ENCODE results near the gene ATXN7L3B.
A peak's percentile ranks its signal among the peaks of the same experiment; 100 is the strongest.
"Not testable (repeated sequence)": the region's sequence is repeated elsewhere in the genome, so short reads cannot be mapped to it uniquely, and the experiment has no call there.

The ATXN7L3B gene, protein sequence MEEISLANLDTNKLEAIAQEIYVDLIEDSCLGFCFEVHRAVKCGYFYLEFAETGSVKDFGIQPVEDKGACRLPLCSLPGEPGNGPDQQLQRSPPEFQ

GRCh38 chr12:74537707-74538385 lies at the start of gene ATXN7L3B:
Gene ATXN7L3B (plus strand): TSS chr12:74537835. CDS start chr12:74538113, 278 bp downstream.
- peak; percentile 96 for DNase-seq (ENCODE audit: low read depth)
- TF ChIP-seq, protein P1, sequence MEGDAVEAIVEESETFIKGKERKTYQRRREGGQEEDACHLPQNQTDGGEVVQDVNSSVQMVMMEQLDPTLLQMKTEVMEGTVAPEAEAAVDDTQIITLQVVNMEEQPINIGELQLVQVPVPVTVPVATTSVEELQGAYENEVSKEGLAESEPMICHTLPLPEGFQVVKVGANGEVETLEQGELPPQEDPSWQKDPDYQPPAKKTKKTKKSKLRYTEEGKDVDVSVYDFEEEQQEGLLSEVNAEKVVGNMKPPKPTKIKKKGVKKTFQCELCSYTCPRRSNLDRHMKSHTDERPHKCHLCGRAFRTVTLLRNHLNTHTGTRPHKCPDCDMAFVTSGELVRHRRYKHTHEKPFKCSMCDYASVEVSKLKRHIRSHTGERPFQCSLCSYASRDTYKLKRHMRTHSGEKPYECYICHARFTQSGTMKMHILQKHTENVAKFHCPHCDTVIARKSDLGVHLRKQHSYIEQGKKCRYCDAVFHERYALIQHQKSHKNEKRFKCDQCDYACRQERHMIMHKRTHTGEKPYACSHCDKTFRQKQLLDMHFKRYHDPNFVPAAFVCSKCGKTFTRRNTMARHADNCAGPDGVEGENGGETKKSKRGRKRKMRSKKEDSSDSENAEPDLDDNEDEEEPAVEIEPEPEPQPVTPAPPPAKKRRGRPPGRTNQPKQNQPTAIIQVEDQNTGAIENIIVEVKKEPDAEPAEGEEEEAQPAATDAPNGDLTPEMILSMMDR (IDR thresholded peaks at IDR 0.05; ENCODE audit: low read length, missing control alignments) = no peak
- H3K4me3 ChIP-seq (replicated peaks; ENCODE audit: low read depth, low read length) = peak within 1 kb of the TSS; percentile 92

DNA sequence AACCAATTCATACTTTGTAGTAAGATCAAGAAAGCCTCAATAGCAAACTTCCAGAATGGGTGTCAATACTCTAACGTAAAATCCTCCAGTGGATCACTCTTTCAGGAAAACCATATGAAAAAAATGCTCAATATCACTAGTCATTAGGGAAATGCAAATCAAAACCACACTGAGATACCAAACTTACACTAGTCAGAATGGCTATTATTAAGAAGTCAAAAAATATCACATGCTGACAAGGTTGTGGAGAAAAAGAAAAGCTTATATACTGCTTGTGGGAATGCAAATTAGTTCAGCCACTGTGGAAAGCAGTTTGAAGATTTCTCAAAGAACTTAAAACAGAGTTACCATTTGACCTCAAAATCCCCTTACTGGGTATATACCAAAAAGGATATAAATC lies 49.5 kb upstream of the ATXN7L3B start:
- DNase-seq (ENCODE audit: low read depth) = no peak
- TF ChIP-seq, protein P1 (IDR thresholded peaks at IDR 0.05; ENCODE audit: low read length, missing control alignments) = no peak
- H3K4me3 ChIP-seq (replicated peaks; ENCODE audit: low read depth, low read length) = no peak overlapping the region

DNA sequence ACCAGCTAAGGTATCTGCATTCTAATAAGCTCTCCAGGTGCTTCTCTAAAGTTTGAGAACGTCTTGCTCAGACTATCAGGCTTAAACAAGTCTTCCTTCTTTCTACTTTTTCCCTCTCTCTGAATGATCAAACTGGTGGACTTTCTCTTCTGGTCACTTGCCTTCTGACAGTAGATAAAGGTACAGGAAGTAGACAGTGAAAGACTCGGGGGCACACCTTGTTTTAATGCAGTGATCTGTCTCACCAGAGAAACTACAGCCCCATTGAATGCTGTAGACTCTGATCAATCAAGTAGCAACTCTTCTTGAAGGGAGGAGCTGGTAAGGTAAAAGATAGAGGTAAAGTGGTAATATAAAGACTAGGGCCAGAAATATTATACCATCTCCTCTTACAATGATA lies 48.1 kb upstream of the ATXN7L3B start:
- H3K4me3 ChIP-seq (replicated peaks; ENCODE audit: low read depth, low read length) = no peak overlapping the region
- DNase-seq (ENCODE audit: low read depth) = no peak
- TF ChIP-seq, protein P1 (IDR thresholded peaks at IDR 0.05; ENCODE audit: low read length, missing control alignments) = no peak

DNA sequence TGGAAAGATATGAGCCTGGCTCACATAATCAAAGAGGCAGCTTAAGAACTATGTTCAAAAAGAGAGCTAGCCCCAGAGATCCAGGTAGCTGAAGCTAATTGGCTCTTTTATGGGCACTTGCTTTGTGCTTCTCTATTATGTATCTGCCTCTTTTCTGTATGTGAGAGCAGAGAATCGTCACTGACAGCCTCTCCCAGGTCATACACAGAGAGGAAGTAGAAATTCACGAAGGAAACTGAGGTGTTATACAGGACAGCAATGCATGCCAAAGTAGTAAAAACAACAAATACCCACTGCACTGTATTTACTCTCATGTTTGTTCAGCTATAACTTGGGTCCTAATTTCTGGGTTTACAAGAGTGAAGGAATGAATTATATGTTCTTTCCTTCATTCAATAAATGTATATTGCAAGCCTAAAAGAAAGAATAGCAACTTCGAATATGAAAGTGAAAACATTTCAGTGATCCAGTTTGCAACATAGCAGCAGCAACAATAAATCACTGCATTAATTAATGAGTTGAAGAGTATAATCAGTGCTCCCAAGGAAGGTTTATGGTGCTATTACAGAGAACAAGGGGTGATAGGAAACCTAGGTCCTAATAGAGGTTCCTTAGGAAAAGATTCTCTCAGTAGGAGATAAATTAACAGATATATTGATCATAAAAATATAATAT lies 47.1 kb upstream of the ATXN7L3B start:
- no peak overlapping the region for H3K4me3 ChIP-seq (replicated peaks; ENCODE audit: low read depth, low read length)
- TF ChIP-seq, protein P1 (IDR thresholded peaks at IDR 0.05; ENCODE audit: low read length, missing control alignments) = no peak
- DNase-seq (ENCODE audit: low read depth) = no peak

DNA sequence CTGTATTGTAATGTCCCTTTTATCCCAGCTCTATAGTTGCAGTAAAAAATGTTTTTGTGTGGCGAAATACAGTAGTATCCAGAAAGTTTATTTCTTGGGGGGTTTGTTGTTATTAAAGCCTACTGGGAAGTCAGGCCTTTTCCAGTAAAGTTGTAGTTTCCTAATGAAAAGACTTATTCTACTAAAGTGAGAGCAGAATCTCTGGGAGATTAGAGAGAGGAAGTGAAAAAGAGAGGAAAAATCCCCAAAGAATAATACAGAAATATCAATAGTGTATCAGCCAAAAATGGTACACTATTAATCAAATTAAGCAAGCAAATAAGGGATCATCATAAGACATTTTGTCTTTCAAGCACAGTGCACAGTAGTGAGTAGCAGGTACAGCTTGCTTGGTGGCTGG lies 46.3 kb upstream of the ATXN7L3B start:
- H3K4me3 ChIP-seq (replicated peaks; ENCODE audit: low read depth, low read length) = no peak overlapping the region
- DNase-seq (ENCODE audit: low read depth) = no peak
- TF ChIP-seq, protein P1 (IDR thresholded peaks at IDR 0.05; ENCODE audit: low read length, missing control alignments) = no peak

DNA sequence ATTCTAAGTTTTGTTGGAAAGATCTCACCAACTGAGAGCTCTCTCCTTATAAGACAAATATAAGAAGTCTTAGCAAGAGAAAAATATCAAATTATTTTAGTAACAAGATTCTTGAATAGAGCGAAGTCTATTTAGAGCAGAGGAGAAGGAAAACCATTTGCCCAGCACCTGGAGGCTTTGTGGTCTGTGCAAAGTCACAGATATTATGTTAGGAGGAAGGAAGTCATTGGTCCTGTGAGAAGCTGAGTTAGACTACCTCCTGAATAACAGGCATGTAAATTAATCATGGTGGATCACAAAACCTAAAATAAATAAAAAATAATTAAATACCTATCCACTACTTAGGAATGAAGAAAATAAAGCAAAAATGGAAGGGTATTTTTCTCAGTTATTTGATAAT lies 38.4 kb upstream of the ATXN7L3B start:
- no peak for DNase-seq (ENCODE audit: low read depth)
- no peak overlapping the region for H3K4me3 ChIP-seq (replicated peaks; ENCODE audit: low read depth, low read length)
- TF ChIP-seq, protein P1 (IDR thresholded peaks at IDR 0.05; ENCODE audit: low read length, missing control alignments) = no peak

GRCh38 chr12:74508873-74509657 lies 28.6 kb upstream of the ATXN7L3B start:
- not testable (repeated sequence) for DNase-seq (ENCODE audit: low read depth); H3K4me3 ChIP-seq (replicated peaks; ENCODE audit: low read depth, low read length)
